ENCODE data around the gene TPM4.
A peak's percentile ranks its signal among the peaks of the same experiment; 100 is the strongest.
"Not testable (repeated sequence)": the region's sequence is repeated elsewhere in the genome, so short reads cannot be mapped to it uniquely, and the experiment has no call there.

Gene TPM4

GRCh38 chr19:16098821-16099220, 22.5 kb downstream of the TPM4 start:
- DNase-seq (ENCODE audit: low read depth), result no peak

GRCh38 chr19:16099314-16099965, 23.1 kb downstream of the TPM4 start:
- DNase-seq (ENCODE audit: low read depth), result not testable (repeated sequence)

- no peak for DNase-seq (ENCODE audit: low read depth)
These were observed 24.2 kb downstream of the TPM4 start for GRCh38 chr19:16100524-16100923.

GRCh38 chr19:16104722-16105121, 28.4 kb downstream of the TPM4 start:
- DNase-seq (ENCODE audit: low read depth), result no peak

- peak; percentile 47 for DNase-seq (ENCODE audit: low read depth)
These were observed 29.8 kb downstream of the TPM4 start for GRCh38 chr19:16106121-16106520.

GRCh38 chr19:16111160-16111908, 35.0 kb downstream of the TPM4 start, which contains the start of gene RAB8A:
Gene RAB8A, plus strand, starts transcription at chr19:16111889. Its CDS starts 13 bp downstream, at chr19:16111902.
- peak; percentile 99 for DNase-seq (ENCODE audit: low read depth)

- DNase-seq (ENCODE audit: low read depth), result no peak
These were observed 35.8 kb downstream of the TPM4 start for GRCh38 chr19:16111909-16112752.

- DNase-seq (ENCODE audit: low read depth), result no peak
These were observed 36.5 kb downstream of the TPM4 start for GRCh38 chr19:16112778-16113177.

- DNase-seq (ENCODE audit: low read depth), result no peak
These were observed 37.4 kb downstream of the TPM4 start for GRCh38 chr19:16113727-16114126.

GRCh38 chr19:16115301-16116039, 39.2 kb downstream of the TPM4 start:
- DNase-seq (ENCODE audit: low read depth), result no peak

GRCh38 chr19:16116067-16116466, 39.8 kb downstream of the TPM4 start:
- no peak for DNase-seq (ENCODE audit: low read depth)

- no peak for DNase-seq (ENCODE audit: low read depth)
These were observed 41.3 kb downstream of the TPM4 start for GRCh38 chr19:16117594-16118033.

- DNase-seq (ENCODE audit: low read depth), result no peak
These were observed 42.3 kb downstream of the TPM4 start for GRCh38 chr19:16118489-16119033.

- not testable (repeated sequence) for DNase-seq (ENCODE audit: low read depth)
These were observed 43.0 kb downstream of the TPM4 start for GRCh38 chr19:16119075-16119857.

- DNase-seq (ENCODE audit: low read depth), result no peak
These were observed 44.8 kb downstream of the TPM4 start for GRCh38 chr19:16121141-16121540.

- DNase-seq (ENCODE audit: low read depth), result no peak
These were observed 45.7 kb downstream of the TPM4 start for GRCh38 chr19:16121967-16122366.

GRCh38 chr19:16124953-16125352, 48.7 kb downstream of the TPM4 start:
- DNase-seq (ENCODE audit: low read depth), result no peak

GRCh38 chr19:16125737-16126495, 49.6 kb downstream of the TPM4 start:
- DNase-seq (ENCODE audit: low read depth), result no peak

GRCh38 chr19:16127080-16127479, 50.8 kb downstream of the TPM4 start:
- no peak for DNase-seq (ENCODE audit: low read depth)

- no peak for DNase-seq (ENCODE audit: low read depth)
These were observed 51.6 kb downstream of the TPM4 start for GRCh38 chr19:16127776-16128371.
